Subcutaneous adipose tissue (tissue), 4 donors: ENCODE results near the gene MBD3. TPM values are rescaled to one million over a fixed set of nuclear protein-coding genes. Genes with fewer than 3 reads are reported as not detected.

ENCODE experiments used
- total RNA-seq, 4 donors: library from RNA; depleted of rRNA; stranded (reverse); fragments of >200 nt; gene quantifications; one replicate each; pipeline ENCODE4 v1.1.0, GENCODE V29; 2016
- TF ChIP-seq, protein P1 (sequence below): fragments of 450-650 bp; IDR thresholded peaks from one replicate; pipeline ENCODE4 v1.5.1; 2016; ENCODE audit warnings: low read depth, mild to moderate bottlenecking, control low read depth, antibody characterized with exemption, moderate library complexity

MBD3 gene
- total RNA-seq, 4 donors from 2014 or later, result 31.0 to 83.6 (median 35.5) TPM

DNA sequence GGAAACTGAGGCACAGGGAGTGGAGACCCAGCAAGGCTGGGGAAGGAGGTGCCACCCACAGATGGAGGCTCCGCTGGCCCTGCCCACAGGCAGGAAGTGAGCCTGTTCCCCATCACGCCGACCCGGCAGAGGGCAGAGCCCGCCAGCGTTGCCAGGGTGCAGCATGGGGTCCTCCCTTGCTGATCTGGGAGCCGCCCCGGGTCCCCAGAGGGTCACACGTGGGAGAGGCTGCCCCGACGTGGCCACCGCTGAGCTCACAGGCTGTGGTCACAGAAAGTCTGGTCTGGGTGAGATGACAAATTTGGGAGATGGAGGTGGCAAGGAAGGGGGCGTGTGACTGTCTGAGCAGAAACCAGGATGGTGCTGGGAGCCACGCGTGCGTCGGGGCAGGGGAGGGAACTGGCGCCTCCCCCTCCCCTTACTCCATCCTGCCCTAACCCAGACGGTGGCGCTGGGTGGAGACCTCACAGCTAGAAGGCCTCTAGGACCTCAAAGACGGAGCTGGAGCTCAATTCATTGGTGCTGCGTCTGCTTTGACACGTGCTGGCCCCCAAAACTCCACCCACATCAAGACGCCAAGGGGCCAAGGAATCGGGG, 32.3 kb downstream of the MBD3 start:
- TF ChIP-seq, protein P1, sequence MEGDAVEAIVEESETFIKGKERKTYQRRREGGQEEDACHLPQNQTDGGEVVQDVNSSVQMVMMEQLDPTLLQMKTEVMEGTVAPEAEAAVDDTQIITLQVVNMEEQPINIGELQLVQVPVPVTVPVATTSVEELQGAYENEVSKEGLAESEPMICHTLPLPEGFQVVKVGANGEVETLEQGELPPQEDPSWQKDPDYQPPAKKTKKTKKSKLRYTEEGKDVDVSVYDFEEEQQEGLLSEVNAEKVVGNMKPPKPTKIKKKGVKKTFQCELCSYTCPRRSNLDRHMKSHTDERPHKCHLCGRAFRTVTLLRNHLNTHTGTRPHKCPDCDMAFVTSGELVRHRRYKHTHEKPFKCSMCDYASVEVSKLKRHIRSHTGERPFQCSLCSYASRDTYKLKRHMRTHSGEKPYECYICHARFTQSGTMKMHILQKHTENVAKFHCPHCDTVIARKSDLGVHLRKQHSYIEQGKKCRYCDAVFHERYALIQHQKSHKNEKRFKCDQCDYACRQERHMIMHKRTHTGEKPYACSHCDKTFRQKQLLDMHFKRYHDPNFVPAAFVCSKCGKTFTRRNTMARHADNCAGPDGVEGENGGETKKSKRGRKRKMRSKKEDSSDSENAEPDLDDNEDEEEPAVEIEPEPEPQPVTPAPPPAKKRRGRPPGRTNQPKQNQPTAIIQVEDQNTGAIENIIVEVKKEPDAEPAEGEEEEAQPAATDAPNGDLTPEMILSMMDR, result no peak

DNA sequence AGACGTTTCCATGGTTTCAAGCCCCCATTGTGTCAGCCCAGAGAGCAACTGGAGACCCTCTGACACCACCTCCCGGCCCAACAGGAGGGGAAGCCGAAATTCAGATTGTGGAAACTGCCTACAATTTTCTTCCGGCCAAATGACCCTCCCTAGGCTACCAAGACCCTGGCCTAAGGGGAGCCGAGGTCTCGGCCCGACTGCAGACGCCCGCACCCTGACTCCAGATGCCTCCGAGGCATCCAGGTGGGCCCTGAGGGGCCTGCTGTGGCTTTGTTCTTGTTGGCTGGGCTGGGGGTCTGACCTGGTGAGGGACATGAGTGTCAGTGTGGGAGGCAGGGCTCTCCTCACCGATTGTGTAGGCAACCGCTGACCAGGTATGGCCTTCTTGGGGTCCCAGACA, 34.1 kb downstream of the MBD3 start:
- TF ChIP-seq, protein P1, result no peak

DNA sequence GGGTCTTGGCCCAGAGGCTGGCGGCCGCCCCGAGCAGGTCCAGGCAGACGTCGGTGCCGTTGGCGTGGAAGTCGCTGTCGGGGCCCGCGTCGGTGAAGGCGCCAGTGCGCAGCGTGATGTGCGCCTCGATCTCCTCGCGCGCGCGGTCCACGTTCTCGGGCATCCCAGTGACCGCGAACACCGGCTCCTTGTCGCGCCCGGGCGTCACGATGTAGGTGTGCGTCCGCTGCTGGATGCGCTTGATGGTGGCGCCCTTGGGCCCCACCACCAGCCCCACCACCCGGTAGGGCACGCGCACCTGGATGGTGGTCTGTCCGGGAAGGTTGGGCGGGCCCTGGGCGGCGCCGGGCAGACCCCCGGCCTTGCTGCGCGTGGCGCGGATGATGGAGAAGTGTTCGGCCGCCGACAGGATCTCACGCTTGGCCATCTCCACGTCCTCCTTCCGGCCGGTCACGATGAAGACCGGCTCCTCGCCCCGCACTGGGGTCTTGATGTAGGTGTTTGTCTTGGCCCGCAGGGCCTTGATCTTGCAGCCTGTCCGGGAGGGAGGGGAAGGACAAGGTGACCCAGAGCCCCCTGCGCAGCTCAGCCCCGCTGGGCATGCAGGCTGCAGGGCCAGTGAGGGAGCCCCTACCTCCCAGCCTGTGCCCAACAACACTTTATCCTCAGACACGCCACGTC, 36.1 kb downstream of the MBD3 start:
- TF ChIP-seq, protein P1, result no peak

DNA sequence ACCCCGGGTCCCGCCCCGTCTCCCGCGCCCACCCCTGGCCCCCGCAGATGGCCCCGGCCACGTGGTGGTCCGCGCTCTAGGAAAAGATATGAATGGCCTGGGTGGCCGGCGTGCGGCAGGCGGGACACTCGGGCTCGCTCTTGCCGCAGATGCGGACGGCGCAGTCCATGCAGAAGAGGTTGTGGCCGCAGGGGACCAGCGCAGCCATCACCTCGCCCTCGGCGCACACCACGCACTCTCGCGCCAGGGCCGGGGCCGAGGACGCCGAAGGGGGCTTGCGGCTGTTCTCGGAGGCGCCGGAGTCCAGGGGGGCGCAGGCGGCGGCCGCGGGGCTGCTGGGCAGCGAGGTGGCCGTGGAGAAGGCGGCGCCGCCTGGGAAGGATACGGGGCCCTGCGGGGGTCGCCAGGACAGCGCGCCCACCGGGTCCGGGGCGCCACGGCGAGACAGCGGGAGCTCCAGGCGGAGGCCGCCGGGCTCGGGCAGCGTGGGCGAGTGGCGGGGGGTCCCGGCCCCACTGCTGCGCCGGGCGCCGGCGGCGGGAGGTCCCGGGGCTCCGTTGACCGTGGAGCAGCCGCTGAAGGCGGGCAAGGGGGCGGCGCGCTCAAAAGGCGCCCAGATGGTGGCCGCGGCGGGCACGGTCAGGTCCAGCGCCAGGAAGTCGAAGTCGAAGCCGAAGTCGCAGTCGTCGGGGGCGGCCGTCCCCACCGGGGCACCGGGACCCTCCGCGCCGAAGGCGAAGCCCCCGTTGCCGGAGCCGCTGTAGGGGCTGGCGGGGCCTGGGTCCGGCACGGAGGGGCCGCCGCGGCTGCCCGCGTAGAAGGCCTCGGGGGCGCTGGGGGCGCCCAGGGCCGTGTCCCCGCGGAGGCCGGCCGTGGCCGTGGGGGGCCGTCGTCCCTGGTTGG, 36.9 kb downstream of the MBD3 start:
- TF ChIP-seq, protein P1, result no peak

DNA sequence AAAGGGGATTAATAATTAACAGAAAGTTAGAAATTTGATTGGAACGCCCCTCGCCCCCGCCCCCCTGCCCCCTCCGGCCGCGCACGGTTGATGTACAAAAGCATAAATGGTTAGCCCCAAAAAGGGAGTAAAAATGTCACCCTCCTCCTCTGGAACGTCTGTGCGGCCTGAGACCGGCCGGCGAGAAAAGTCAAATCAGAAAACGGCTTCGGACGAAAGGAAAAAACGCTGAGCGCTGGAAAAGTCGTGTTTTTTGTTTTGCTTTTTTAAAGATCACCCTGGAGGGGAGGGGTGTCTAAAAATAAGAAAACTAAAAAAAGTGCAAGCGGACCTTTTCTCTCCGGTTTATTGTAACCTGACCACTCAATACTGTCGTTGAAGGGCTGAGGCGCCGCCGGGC, 37.7 kb downstream of the MBD3 start:
- TF ChIP-seq, protein P1, result no peak

DNA sequence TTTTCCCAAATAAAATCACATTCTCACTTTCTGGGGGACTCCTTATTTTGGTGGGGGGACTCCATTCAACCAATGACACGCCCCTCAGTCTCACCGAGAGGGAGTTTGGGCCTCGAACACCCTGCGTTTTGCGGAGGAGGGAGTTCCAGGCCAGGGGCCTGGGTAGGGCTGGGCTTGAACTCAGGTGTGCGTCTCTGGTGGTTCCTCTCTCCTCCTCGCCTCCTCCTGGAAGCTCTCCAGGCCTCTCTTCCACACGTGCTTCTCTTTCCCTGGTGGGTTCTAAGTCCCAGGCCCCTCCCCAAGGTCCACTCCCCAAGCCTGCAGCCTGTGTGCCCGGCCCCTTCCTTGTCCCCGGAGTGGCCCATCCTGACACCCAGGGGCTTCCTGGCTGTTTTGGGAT, 39.2 kb downstream of the MBD3 start:
- TF ChIP-seq, protein P1, result no peak
